HCT116 (cell line): ENCODE measurements around the gene DYNLRB1. TPM values are rescaled to one million over a fixed set of nuclear protein-coding genes. Genes with fewer than 3 reads are reported as not detected.

ENCODE experiments used
- ATAC-seq: fragments of 200-7000 bp; cut with Tn5 transposase; 2 replicates; pipeline ENCODE4 v1.9.1; 2020; ENCODE audit warnings: mild to moderate bottlenecking, moderate library complexity
- BruUV-seq: library from RNA; stranded (reverse); fragments of 400-500 nt; replicated peaks from 2 replicates; lab custom pipeline; 2021; lab: Mats Ljungman, UMichigan
- CTCF ChIA-PET: fragments of 300-600 bp; sonication (Branson Sonifier 250); formaldehyde crosslinking; loops from one replicate; lab custom pipeline; 2021; ENCODE audit warnings: antibody characterized with exemption; lab: Charles Lee
- POLR2A ChIA-PET: fragments of 300-600, 350-600 bp; sonication (Branson Sonifier 250); formaldehyde crosslinking; loops from one replicate; lab custom pipeline; 2021; ENCODE audit warnings: antibody characterized with exemption; lab: Charles Lee
- RAD21 ChIA-PET, 2 experiments: fragments of 300-600 bp; sonication (Branson Sonifier 250); formaldehyde crosslinking; loops; one replicate each; lab custom pipeline; 2023; ENCODE audit warnings: low total read pairs in 2 of 2; ENCODE audit not compliant: uncharacterized antibody in 2 of 2, unreplicated experiment in 2 of 2, low non-redundant PET in 1 of 2; lab: Charles Lee
- DNase-seq: peaks from one replicate; pipeline ENCODE4 v3.0.0-alpha.2; 2010; ENCODE audit warnings: low read depth, low spot score
- H2AFZ ChIP-seq: fragments of 200-600 bp; shearing (Covaris generic), sonication (generic); 2 replicates; pipeline ENCODE4 v1.6.1; 2017; ENCODE audit warnings: low read depth, mixed run types, mixed read lengths, antibody characterized with exemption, low read length; ENCODE audit not compliant: poor library complexity, severe bottlenecking
- H3K27ac ChIP-seq: 2 replicates; pipeline ENCODE4 v1.5.1; 2012; ENCODE audit warnings: low read depth, low read length
- H3K27me3 ChIP-seq: fragments of 200-600 bp; sonication (generic); 2 replicates; pipeline ENCODE4 v1.6.1; 2016; ENCODE audit warnings: mixed run types, low read length, mixed read lengths; ENCODE audit not compliant: insufficient read depth
- H3K36me3 ChIP-seq, 2 experiments: fragments of 200-500 bp in 1 of 2; fragments of 200-600 bp in 1 of 2; sonication (Bioruptor generic) in 1 of 2; sonication (generic) in 1 of 2; 2 replicates each; pipeline versions ENCODE4 v1.5.1 to v1.6.1; 2014 to 2016; ENCODE audit warnings: low read length in 2 of 2, inconsistent platforms in 1 of 2, mixed read lengths in 1 of 2, mixed run types in 1 of 2; ENCODE audit not compliant: insufficient read depth in 2 of 2, control insufficient read depth in 1 of 2
- H3K4me1 ChIP-seq, 2 experiments: fragments of 200-600 bp in 1 of 2; sonication (generic) in 1 of 2; 2 replicates each; pipeline versions ENCODE4 v1.5.1 to v1.6.1; 2012 to 2017; ENCODE audit warnings: low read length in 2 of 2, inconsistent platforms in 1 of 2, mild to moderate bottlenecking in 1 of 2, mixed read lengths in 1 of 2, mixed run types in 1 of 2, moderate library complexity in 1 of 2; ENCODE audit not compliant: insufficient read depth in 2 of 2, control insufficient read depth in 1 of 2
- H3K4me2 ChIP-seq: fragments of 200-600 bp; sonication (generic); 2 replicates; pipeline ENCODE4 v1.6.1; 2017; ENCODE audit warnings: mixed run types, low read length, mixed read lengths
- H3K4me3 ChIP-seq, 2 experiments: fragments of 200-600 bp in 1 of 2; sonication (generic) in 1 of 2; replicated peaks in 1 of 2; 2 replicates each; pipeline ENCODE4 v1.5.1; 2011 to 2016; ENCODE audit warnings: low read length in 2 of 2, control low read depth in 1 of 2, low read depth in 1 of 2, mild to moderate bottlenecking in 1 of 2, mixed read lengths in 1 of 2, mixed run types in 1 of 2
- H3K79me2 ChIP-seq: fragments of 200-600 bp; sonication (generic); 2 replicates; pipeline ENCODE4 v1.6.1; 2017; ENCODE audit warnings: mild to moderate bottlenecking, mixed run types, low read length, moderate library complexity, mixed read lengths; ENCODE audit not compliant: insufficient read depth
- H3K9ac ChIP-seq: fragments of 200-600 bp; sonication (generic); 2 replicates; pipeline ENCODE4 v1.6.1; 2016; ENCODE audit warnings: low read length, mixed read lengths
- H3K9me2 ChIP-seq: fragments of 200-600 bp; sonication (generic), shearing (Covaris generic); 2 replicates; pipeline ENCODE4 v1.6.1; 2017; ENCODE audit warnings: mixed run types, mild to moderate bottlenecking, moderate library complexity; ENCODE audit not compliant: insufficient read depth
- H3K9me3 ChIP-seq, 2 experiments: fragments of 200-500 bp in 1 of 2; fragments of 200-600 bp in 1 of 2; sonication (Bioruptor generic) in 1 of 2; sonication (generic) in 1 of 2; 2 replicates each; pipeline ENCODE4 v1.6.1; 2014 to 2017; ENCODE audit warnings: low read length in 2 of 2, mixed read lengths in 2 of 2, inconsistent platforms in 1 of 2, low read depth in 1 of 2, mild to moderate bottlenecking in 1 of 2, mixed run types in 1 of 2, moderate library complexity in 1 of 2; ENCODE audit not compliant: control insufficient read depth in 1 of 2, insufficient read depth in 1 of 2
- H4K20me1 ChIP-seq: fragments of 200-600 bp; sonication (generic), shearing (Covaris generic); 2 replicates; pipeline ENCODE4 v1.6.1; 2017; ENCODE audit warnings: mixed run types, mild to moderate bottlenecking, moderate library complexity; ENCODE audit not compliant: insufficient read depth
- CBX3 ChIP-seq: IDR thresholded peaks from 2 replicates; pipeline ENCODE4 v1.6.1; 2012; ENCODE audit warnings: low read depth
- CEBPB ChIP-seq: IDR thresholded peaks from 2 replicates; pipeline ENCODE4 v1.6.1; 2012; ENCODE audit warnings: low read depth
- EGR1 ChIP-seq: IDR thresholded peaks from 2 replicates; pipeline ENCODE4 v1.6.1; 2012; ENCODE audit warnings: low read depth
- ELF1 ChIP-seq: IDR thresholded peaks from 2 replicates; pipeline ENCODE4 v1.6.1; 2012; ENCODE audit warnings: low read depth, borderline replicate concordance
- EZH2 ChIP-seq: fragments of 200-600 bp; sonication (generic); IDR thresholded peaks from 2 replicates; pipeline ENCODE4 v1.6.1; 2017; ENCODE audit warnings: antibody characterized with exemption, mixed run types
- EZH2phosphoT487 ChIP-seq: fragments of 200-600 bp; IDR thresholded peaks from 2 replicates; pipeline ENCODE4 v1.6.1; 2018; ENCODE audit warnings: antibody characterized with exemption, borderline replicate concordance
- RAD21 ChIP-seq: IDR thresholded peaks from 2 replicates; pipeline ENCODE4 v1.6.1; 2012; ENCODE audit warnings: low read depth, mild to moderate bottlenecking
- SP1 ChIP-seq: IDR thresholded peaks from 2 replicates; pipeline ENCODE4 v1.6.1; 2012; ENCODE audit warnings: low read depth
- SRF ChIP-seq: IDR thresholded peaks from 2 replicates; pipeline ENCODE4 v1.6.1; 2012; ENCODE audit warnings: low read depth
- TCF7L2 ChIP-seq: IDR thresholded peaks from 2 replicates; pipeline ENCODE4 v1.7.0; 2011; ENCODE audit warnings: borderline replicate concordance, inconsistent platforms; ENCODE audit not compliant: insufficient read depth, insufficient read length; ENCODE audit errors: extremely low read depth
- intact Hi-C: fragments of 100-400 bp; cut with micrococcal nuclease; formaldehyde crosslinking; loops from 2 replicates; pipeline ENCODE4 v1.10.0; 2022
- total RNA-seq: library from RNA; stranded (reverse); gene quantifications from one replicate; pipeline ENCODE4 v1.2.1, GENCODE V29; 2021; ENCODE audit not compliant: unreplicated experiment
- TF ChIP-seq, protein P1 (sequence below): IDR thresholded peaks from 2 replicates; pipeline ENCODE4 v1.6.1; 2012
- TF ChIP-seq, protein P2 (sequence below): IDR thresholded peaks from 2 replicates; pipeline ENCODE4 v1.6.1; 2012
- TF ChIP-seq, protein P3 (sequence below): IDR thresholded peaks from 2 replicates; pipeline ENCODE4 v1.6.1; 2011; ENCODE audit warnings: mild to moderate bottlenecking, low read length, moderate library complexity; ENCODE audit not compliant: insufficient replicate concordance; ENCODE audit errors: extremely low read depth

The DYNLRB1 gene
- total RNA-seq, 1 experiment from 2014 or later = 106 TPM

DNA sequence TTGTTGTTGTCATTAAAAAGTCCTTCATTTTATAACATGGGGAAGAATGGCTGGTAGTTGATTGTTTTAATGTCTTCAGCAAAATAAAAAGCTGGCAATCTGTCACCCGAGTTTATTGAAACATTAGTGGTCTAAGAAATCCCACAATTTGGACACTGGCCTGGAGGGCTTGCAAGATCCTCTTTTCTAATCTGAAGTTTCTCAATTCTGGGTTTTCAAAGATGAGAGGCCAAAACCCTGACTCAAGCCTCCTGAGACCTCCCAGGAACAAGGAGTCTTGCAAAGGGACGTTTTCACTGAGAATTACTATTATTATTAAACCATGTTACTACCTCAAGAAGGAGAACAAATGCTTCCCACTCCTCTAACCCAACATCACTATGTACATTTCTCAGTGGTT lies 61.8 kb downstream of the DYNLRB1 start:
- RAD21 ChIA-PET = interaction anchor here in 1 of 2 experiments (0.6 kb wide), 1 partner anchor 42 kb away, joined by 6 read pairs; no protein-coding TSS in a partner anchor
- no peak overlapping the region for H2AFZ ChIP-seq
- H3K27me3 ChIP-seq = no peaks in the 10 kb centered on the region
- no peak overlapping the region for H3K4me2 ChIP-seq
- H3K36me3 ChIP-seq = no peaks in the 10 kb centered on the region
- ATAC-seq (no peak), DNase-seq (no peak)
- H4K20me1 ChIP-seq = no peaks in the 10 kb centered on the region
- no peak overlapping the region for H3K9ac ChIP-seq
- no peaks in the 10 kb centered on the region for H3K79me2 ChIP-seq
- peaks cover 0 to 24% of the 10 kb centered on the region in 2 experiments; a peak in 2 of 4 replicates for H3K4me1 ChIP-seq
- no peak overlapping the region for H3K27ac ChIP-seq
- no peak overlapping the region for H3K4me3 ChIP-seq
- intact Hi-C loops = loop anchor here (2.0 kb wide), 2 partner anchors 131 to 191 kb away; no protein-coding TSS in a partner anchor
- no peaks in the 10 kb centered on the region for H3K9me3 ChIP-seq
- BruUV-seq = no TSS peak
- POLR2A ChIA-PET = no interaction called here
- H3K9me2 ChIP-seq = no peaks in the 10 kb centered on the region
- TF ChIP-seq, protein P1, sequence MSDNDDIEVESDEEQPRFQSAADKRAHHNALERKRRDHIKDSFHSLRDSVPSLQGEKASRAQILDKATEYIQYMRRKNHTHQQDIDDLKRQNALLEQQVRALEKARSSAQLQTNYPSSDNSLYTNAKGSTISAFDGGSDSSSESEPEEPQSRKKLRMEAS = no peak
- TF ChIP-seq, protein P2, sequence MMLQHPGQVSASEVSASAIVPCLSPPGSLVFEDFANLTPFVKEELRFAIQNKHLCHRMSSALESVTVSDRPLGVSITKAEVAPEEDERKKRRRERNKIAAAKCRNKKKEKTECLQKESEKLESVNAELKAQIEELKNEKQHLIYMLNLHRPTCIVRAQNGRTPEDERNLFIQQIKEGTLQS = no peak
- TF ChIP-seq TCF7L2 (no peak), EGR1 (no peak), EZH2 (no peak), CEBPB (no peak), SRF (no peak), CBX3 (no peak), EZH2phosphoT487 (no peak), ELF1 (no peak), SP1 (no peak), RAD21 (no peak)
- TF ChIP-seq, protein P3, sequence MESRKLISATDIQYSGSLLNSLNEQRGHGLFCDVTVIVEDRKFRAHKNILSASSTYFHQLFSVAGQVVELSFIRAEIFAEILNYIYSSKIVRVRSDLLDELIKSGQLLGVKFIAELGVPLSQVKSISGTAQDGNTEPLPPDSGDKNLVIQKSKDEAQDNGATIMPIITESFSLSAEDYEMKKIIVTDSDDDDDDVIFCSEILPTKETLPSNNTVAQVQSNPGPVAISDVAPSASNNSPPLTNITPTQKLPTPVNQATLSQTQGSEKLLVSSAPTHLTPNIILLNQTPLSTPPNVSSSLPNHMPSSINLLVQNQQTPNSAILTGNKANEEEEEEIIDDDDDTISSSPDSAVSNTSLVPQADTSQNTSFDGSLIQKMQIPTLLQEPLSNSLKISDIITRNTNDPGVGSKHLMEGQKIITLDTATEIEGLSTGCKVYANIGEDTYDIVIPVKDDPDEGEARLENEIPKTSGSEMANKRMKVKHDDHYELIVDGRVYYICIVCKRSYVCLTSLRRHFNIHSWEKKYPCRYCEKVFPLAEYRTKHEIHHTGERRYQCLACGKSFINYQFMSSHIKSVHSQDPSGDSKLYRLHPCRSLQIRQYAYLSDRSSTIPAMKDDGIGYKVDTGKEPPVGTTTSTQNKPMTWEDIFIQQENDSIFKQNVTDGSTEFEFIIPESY = no peak
- CTCF ChIA-PET = no interaction called here
